Activated CD4-positive, alpha-beta T cell treated with anti-CD3 and anti-CD28 coated beads for 36 hours (primary cell): ENCODE measurements around the gene LIF. TPM values are rescaled to one million over a fixed set of nuclear protein-coding genes. Genes with fewer than 3 reads are reported as not detected.

ENCODE experiments used
- ATAC-seq: fragments of 200-7000 bp; cut with Tn5 transposase; one replicate; pipeline ENCODE4 v1.10.0; 2021; ENCODE audit warnings: mild to moderate bottlenecking, moderate library complexity
- CTCF ChIA-PET: fragments of 350-600 bp; sonication (Branson Sonifier 250); formaldehyde crosslinking; loops from one replicate; lab custom pipeline; 2021; ENCODE audit warnings: antibody characterized with exemption; lab: Charles Lee
- POLR2A ChIA-PET: fragments of 350-600 bp; sonication (Branson Sonifier 250); formaldehyde crosslinking; loops from one replicate; lab custom pipeline; 2021; ENCODE audit warnings: antibody characterized with exemption, inconsistent platforms; lab: Charles Lee
- DNase-seq: peaks from one replicate; pipeline ENCODE4 v3.0.0-alpha.2; 2020
- H3K27ac Mint-ChIP-seq: one replicate; pipeline ENCODE4 v1.8.0; 2021; ENCODE audit warnings: mixed read lengths
- H3K27me3 Mint-ChIP-seq: one replicate; pipeline ENCODE4 v1.8.0; 2021; ENCODE audit warnings: mixed read lengths
- H3K36me3 Mint-ChIP-seq: one replicate; pipeline ENCODE4 v1.8.0; 2021; ENCODE audit warnings: low read depth, mixed read lengths
- H3K4me1 Mint-ChIP-seq: one replicate; pipeline ENCODE4 v1.8.0; 2021; ENCODE audit warnings: mixed read lengths
- H3K4me3 Mint-ChIP-seq: one replicate; pipeline ENCODE4 v1.8.0; 2021; ENCODE audit warnings: mild to moderate bottlenecking, moderate library complexity, mixed read lengths
- H3K9me3 Mint-ChIP-seq: one replicate; pipeline ENCODE4 v1.8.0; 2021; ENCODE audit warnings: low read depth, mixed read lengths
- intact Hi-C, 2 experiments: fragments of 100-400 bp; cut with DNase I in 1 of 2; cut with micrococcal nuclease in 1 of 2; formaldehyde crosslinking; loops; one replicate each; pipeline versions ENCODE4 v1.14.2 to v1.15.1; 2022 to 2024; cut with DNase I, micrococcal nuclease
- total RNA-seq, 2 experiments: library from RNA; stranded (reverse); gene quantifications; one replicate each; pipeline ENCODE4 v1.2.3, GENCODE V29; 2021

The LIF gene
- total RNA-seq, 2 experiments from 2014 or later: 77.3 to 105 TPM

- intact Hi-C loops: no loop called here
Measured at GRCh38 chr22:30214703-30215407, 31.7 kb downstream of the LIF start.

GRCh38 chr22:30212996-30213441, 33.5 kb downstream of the LIF start:
- ChIA-PET CTCF (interaction anchor here (1.0 kb wide), 1 partner anchor 34 kb away, joined by 3 read pairs; no protein-coding TSS in a partner anchor), POLR2A (no interaction called here)
- H3K27ac Mint-ChIP-seq: peak overlapping the region; percentile 12
- intact Hi-C loops: no loop called here
- DNase-seq (no peak), ATAC-seq (no peak)
- no peaks in the 10 kb centered on the region for H3K36me3 Mint-ChIP-seq
- H3K4me1 Mint-ChIP-seq: peaks cover 13% of the 10 kb centered on the region
- H3K27me3 Mint-ChIP-seq: no peaks in the 10 kb centered on the region
- H3K9me3 Mint-ChIP-seq: no peaks in the 10 kb centered on the region
- H3K4me3 Mint-ChIP-seq: no peak overlapping the region

More at GRCh38 chr22:30214703-30215407, 31.7 kb downstream of the LIF start:
- no peaks in the 10 kb centered on the region for H3K9me3 Mint-ChIP-seq
- ChIA-PET CTCF (interaction anchor here (0.6 to 0.7 kb wide), 3 partner anchors 8 to 86 kb away, joined by 3 to 4 read pairs (median 3); no protein-coding TSS in a partner anchor), POLR2A (no interaction called here)
- H3K4me1 Mint-ChIP-seq: peaks cover 19% of the 10 kb centered on the region
- peak overlapping the region; percentile 25 for H3K27ac Mint-ChIP-seq
- ATAC-seq (no peak), DNase-seq (no peak)
- no peaks in the 10 kb centered on the region for H3K27me3 Mint-ChIP-seq
- H3K36me3 Mint-ChIP-seq: no peaks in the 10 kb centered on the region
- H3K4me3 Mint-ChIP-seq: no peak overlapping the region

GRCh38 chr22:30212363-30212995, 34.1 kb downstream of the LIF start:
- H3K9me3 Mint-ChIP-seq: no peaks in the 10 kb centered on the region
- peak; percentile 52 for DNase-seq
- intact Hi-C loops: no loop called here
- no peaks in the 10 kb centered on the region for H3K27me3 Mint-ChIP-seq
- peak overlapping the region; percentile 12 for H3K27ac Mint-ChIP-seq
- ChIA-PET POLR2A (no interaction called here), CTCF (interaction anchor here (1.0 kb wide), 1 partner anchor 34 kb away, joined by 3 read pairs; no protein-coding TSS in a partner anchor)
- peaks cover 13% of the 10 kb centered on the region for H3K4me1 Mint-ChIP-seq
- no peak overlapping the region for H3K4me3 Mint-ChIP-seq
- H3K36me3 Mint-ChIP-seq: no peaks in the 10 kb centered on the region
- peak; percentile 91 for ATAC-seq

- Mint-ChIP-seq H3K4me1 (peaks cover 13% of the 10 kb centered on the region), H3K27ac (no peak overlapping the region), H3K9me3 (no peaks in the 10 kb centered on the region), H3K27me3 (no peaks in the 10 kb centered on the region), H3K4me3 (no peak overlapping the region), H3K36me3 (no peaks in the 10 kb centered on the region)
- DNase-seq (no peak), ATAC-seq (no peak)
- intact Hi-C loops: no loop called here
- ChIA-PET POLR2A (no interaction called here), CTCF (no interaction called here)
Measured at GRCh38 chr22:30211124-30211820, 35.3 kb downstream of the LIF start.

GRCh38 chr22:30210235-30210909, 36.2 kb downstream of the LIF start:
- ChIA-PET POLR2A (no interaction called here), CTCF (interaction anchor here (0.5 kb wide), 1 partner anchor 133 kb away, joined by 3 read pairs; no protein-coding TSS in a partner anchor)
- H3K36me3 Mint-ChIP-seq: no peaks in the 10 kb centered on the region
- intact Hi-C loops: no loop called here
- no peaks in the 10 kb centered on the region for H3K27me3 Mint-ChIP-seq
- DNase-seq (no peak), ATAC-seq (no peak)
- H3K4me1 Mint-ChIP-seq: peaks cover 13% of the 10 kb centered on the region
- no peak overlapping the region for H3K4me3 Mint-ChIP-seq
- H3K27ac Mint-ChIP-seq: no peak overlapping the region
- no peaks in the 10 kb centered on the region for H3K9me3 Mint-ChIP-seq

GRCh38 chr22:30209642-30210041, 36.9 kb downstream of the LIF start:
- H3K4me3 Mint-ChIP-seq: no peak overlapping the region
- no peaks in the 10 kb centered on the region for H3K9me3 Mint-ChIP-seq
- H3K36me3 Mint-ChIP-seq: no peaks in the 10 kb centered on the region
- H3K27me3 Mint-ChIP-seq: no peaks in the 10 kb centered on the region
- H3K27ac Mint-ChIP-seq: no peak overlapping the region
- CTCF ChIA-PET: interaction anchor here (0.5 to 0.8 kb wide), 2 partner anchors 31 to 132 kb away, joined by 3 read pairs; no protein-coding TSS in a partner anchor
- POLR2A ChIA-PET: no interaction called here
- no peak for DNase-seq
- peaks cover 13% of the 10 kb centered on the region for H3K4me1 Mint-ChIP-seq
- intact Hi-C loops: no loop called here
- no peak for ATAC-seq

GRCh38 chr22:30208631-30209603, 37.6 kb downstream of the LIF start:
- POLR2A ChIA-PET: interaction anchor here (0.7 kb wide), 1 partner anchor 30 kb away, joined by 3 read pairs; no protein-coding TSS in a partner anchor
- intact Hi-C loops: no loop called here
- DNase-seq (no peak), ATAC-seq (no peak)
- H3K4me3 Mint-ChIP-seq: no peak overlapping the region
- CTCF ChIA-PET: interaction anchor here (0.8 kb wide), 1 partner anchor 30 kb away, joined by 3 read pairs; no protein-coding TSS in a partner anchor
- H3K4me1 Mint-ChIP-seq: peaks cover 13% of the 10 kb centered on the region
- H3K27me3 Mint-ChIP-seq: no peaks in the 10 kb centered on the region
- no peaks in the 10 kb centered on the region for H3K36me3 Mint-ChIP-seq
- no peak overlapping the region for H3K27ac Mint-ChIP-seq
- H3K9me3 Mint-ChIP-seq: no peaks in the 10 kb centered on the region

GRCh38 chr22:30206944-30207343, 39.6 kb downstream of the LIF start:
- ATAC-seq (no peak), DNase-seq (no peak)
- ChIA-PET CTCF (interaction anchor here (0.6 kb wide), 1 partner anchor 8 kb away, joined by 3 read pairs; no protein-coding TSS in a partner anchor), POLR2A (no interaction called here)
- Mint-ChIP-seq H3K36me3 (no peaks in the 10 kb centered on the region), H3K4me1 (no peaks in the 10 kb centered on the region), H3K27me3 (no peaks in the 10 kb centered on the region), H3K27ac (no peak overlapping the region), H3K4me3 (no peak overlapping the region), H3K9me3 (no peaks in the 10 kb centered on the region)
- intact Hi-C loops: no loop called here

- peak overlapping the region; percentile 38 for H3K27ac Mint-ChIP-seq
- CTCF ChIA-PET: interaction anchor here (1.4 kb wide), 1 partner anchor 10 kb away, joined by 5 read pairs; no protein-coding TSS in a partner anchor
- POLR2A ChIA-PET: no interaction called here
Measured at GRCh38 chr22:30205281-30206115, 41.1 kb downstream of the LIF start.

More at GRCh38 chr22:30205281-30206115, 41.1 kb downstream of the LIF start:
- Mint-ChIP-seq H3K9me3 (no peaks in the 10 kb centered on the region), H3K27me3 (no peaks in the 10 kb centered on the region), H3K36me3 (no peaks in the 10 kb centered on the region), H3K4me3 (no peak overlapping the region), H3K4me1 (no peaks in the 10 kb centered on the region)
- no peak for DNase-seq
- intact Hi-C loops: no loop called here
- no peak for ATAC-seq
